H1 (cell line): ENCODE data around the gene ST6GALNAC3.

ENCODE experiments used
- CHD2 ChIP-seq: IDR thresholded peaks from 2 replicates; pipeline ENCODE4 v1.6.1; 2012; ENCODE audit warnings: low read length, improper control_type of control experiment
- EZH2 ChIP-seq: fragments of 200-600 bp; sonication (generic); IDR thresholded peaks from 2 replicates; pipeline ENCODE4 v1.7.1; 2012; ENCODE audit warnings: low read depth, mild to moderate bottlenecking, moderate library complexity, low read length, inconsistent platforms; ENCODE audit not compliant: severe bottlenecking
- HDAC2 ChIP-seq, 2 experiments: fragments of 300-600 bp in 1 of 2; sonication (generic) in 1 of 2; IDR thresholded peaks; 2 replicates each; pipeline ENCODE4 v1.6.1; 2011 to 2012; ENCODE audit warnings: low read depth in 2 of 2, low read length in 2 of 2, mild to moderate bottlenecking in 2 of 2, moderate library complexity in 2 of 2, borderline replicate concordance in 1 of 2, inconsistent platforms in 1 of 2
- JUN ChIP-seq: IDR thresholded peaks from 2 replicates; pipeline ENCODE4 v1.6.1; 2011; ENCODE audit warnings: low read depth, mild to moderate bottlenecking, improper control_type of control experiment, low read length
- POLR2A ChIP-seq, 2 experiments: IDR thresholded peaks; 1 replicate in 1 of 2; 2 replicates in 1 of 2; pipeline ENCODE4 v1.6.1; 2011; ENCODE audit warnings: low read depth in 2 of 2, low read length in 2 of 2, mild to moderate bottlenecking in 2 of 2; ENCODE audit errors: control extremely low read depth in 1 of 2
- POLR2AphosphoS5 ChIP-seq: IDR thresholded peaks from 2 replicates; pipeline ENCODE4 v1.6.1; 2011; ENCODE audit warnings: low read depth, low read length
- RNF2 ChIP-seq: fragments of 200-900, 300-1000 bp; sonication (generic); IDR thresholded peaks from 2 replicates; pipeline ENCODE4 v1.7.1; 2016; ENCODE audit warnings: borderline replicate concordance, low read depth, mild to moderate bottlenecking, antibody characterized with exemption, low read length; ENCODE audit not compliant: poor library complexity, severe bottlenecking; ENCODE audit errors: missing control alignments
- RXRA ChIP-seq: IDR thresholded peaks from 2 replicates; pipeline ENCODE4 v1.6.1; 2011; ENCODE audit warnings: low read depth, mild to moderate bottlenecking, low read length, moderate library complexity; ENCODE audit not compliant: insufficient read depth
- TAF1 ChIP-seq: IDR thresholded peaks from 2 replicates; pipeline ENCODE4 v1.6.1; 2011; ENCODE audit warnings: mild to moderate bottlenecking, low read depth, low read length
- TF ChIP-seq, protein P1 (sequence below), 3 experiments: IDR thresholded peaks; 1 replicate in 2 of 3; 2 replicates in 1 of 3; pipeline versions ENCODE4 v1.5.1 to v1.6.1; 2011; ENCODE audit warnings: low read length in 3 of 3, mild to moderate bottlenecking in 3 of 3, inconsistent platforms in 2 of 3, low read depth in 1 of 3, moderate library complexity in 1 of 3; ENCODE audit not compliant: insufficient read depth in 1 of 3; ENCODE audit errors: control extremely low read depth in 1 of 3
- TF ChIP-seq, protein P2 (sequence below): IDR thresholded peaks from 2 replicates; pipeline ENCODE4 v1.6.1; 2012; ENCODE audit warnings: low read length, inconsistent platforms

DNA sequence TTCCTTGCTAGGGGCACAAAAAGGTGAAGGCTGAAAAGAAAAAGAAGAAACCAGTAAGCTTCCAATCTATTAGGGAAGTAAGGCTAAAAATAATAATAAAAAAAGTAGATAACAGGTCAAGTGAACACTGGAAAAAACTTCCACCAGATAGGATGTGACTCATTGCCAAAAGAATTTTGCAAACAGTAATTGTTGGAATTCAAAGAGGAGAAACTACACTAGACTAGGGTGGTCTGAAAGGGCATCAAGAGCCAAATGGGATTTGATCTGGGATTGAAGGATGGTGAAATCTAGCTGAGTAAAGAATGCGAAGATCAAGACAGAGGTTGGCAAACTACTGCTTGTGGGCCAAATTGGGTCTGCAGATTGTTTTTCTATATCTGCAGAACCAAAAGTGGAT, 6.0 kb upstream of the ST6GALNAC3 start:
- TF ChIP-seq RXRA (no peak), POLR2A (IDR thresholded peaks at IDR 0.05; ENCODE audit: control extremely low read depth in 1 of 2, low read depth in 2 of 2, low read length in 2 of 2) (no peak), RNF2 (no peak), POLR2AphosphoS5 (no peak), HDAC2 (IDR thresholded peaks at IDR 0.05; ENCODE audit: borderline replicate concordance in 1 of 2, low read depth in 2 of 2, low read length in 2 of 2) (no peak), CHD2 (no peak), EZH2 (no peak), TAF1 (no peak), JUN (no peak)
- TF ChIP-seq, protein P1, sequence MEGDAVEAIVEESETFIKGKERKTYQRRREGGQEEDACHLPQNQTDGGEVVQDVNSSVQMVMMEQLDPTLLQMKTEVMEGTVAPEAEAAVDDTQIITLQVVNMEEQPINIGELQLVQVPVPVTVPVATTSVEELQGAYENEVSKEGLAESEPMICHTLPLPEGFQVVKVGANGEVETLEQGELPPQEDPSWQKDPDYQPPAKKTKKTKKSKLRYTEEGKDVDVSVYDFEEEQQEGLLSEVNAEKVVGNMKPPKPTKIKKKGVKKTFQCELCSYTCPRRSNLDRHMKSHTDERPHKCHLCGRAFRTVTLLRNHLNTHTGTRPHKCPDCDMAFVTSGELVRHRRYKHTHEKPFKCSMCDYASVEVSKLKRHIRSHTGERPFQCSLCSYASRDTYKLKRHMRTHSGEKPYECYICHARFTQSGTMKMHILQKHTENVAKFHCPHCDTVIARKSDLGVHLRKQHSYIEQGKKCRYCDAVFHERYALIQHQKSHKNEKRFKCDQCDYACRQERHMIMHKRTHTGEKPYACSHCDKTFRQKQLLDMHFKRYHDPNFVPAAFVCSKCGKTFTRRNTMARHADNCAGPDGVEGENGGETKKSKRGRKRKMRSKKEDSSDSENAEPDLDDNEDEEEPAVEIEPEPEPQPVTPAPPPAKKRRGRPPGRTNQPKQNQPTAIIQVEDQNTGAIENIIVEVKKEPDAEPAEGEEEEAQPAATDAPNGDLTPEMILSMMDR (IDR thresholded peaks at IDR 0.05; ENCODE audit: control extremely low read depth in 1 of 3, insufficient read depth in 1 of 3, low read depth in 1 of 3, low read length in 3 of 3), result no peak
- TF ChIP-seq, protein P2, sequence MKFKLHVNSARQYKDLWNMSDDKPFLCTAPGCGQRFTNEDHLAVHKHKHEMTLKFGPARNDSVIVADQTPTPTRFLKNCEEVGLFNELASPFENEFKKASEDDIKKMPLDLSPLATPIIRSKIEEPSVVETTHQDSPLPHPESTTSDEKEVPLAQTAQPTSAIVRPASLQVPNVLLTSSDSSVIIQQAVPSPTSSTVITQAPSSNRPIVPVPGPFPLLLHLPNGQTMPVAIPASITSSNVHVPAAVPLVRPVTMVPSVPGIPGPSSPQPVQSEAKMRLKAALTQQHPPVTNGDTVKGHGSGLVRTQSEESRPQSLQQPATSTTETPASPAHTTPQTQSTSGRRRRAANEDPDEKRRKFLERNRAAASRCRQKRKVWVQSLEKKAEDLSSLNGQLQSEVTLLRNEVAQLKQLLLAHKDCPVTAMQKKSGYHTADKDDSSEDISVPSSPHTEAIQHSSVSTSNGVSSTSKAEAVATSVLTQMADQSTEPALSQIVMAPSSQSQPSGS, result no peak
